Measurements from ENCODE around the gene HNRNPM.
A peak's percentile ranks its signal among the peaks of the same experiment; 100 is the strongest.
"Not testable (repeated sequence)": the region's sequence is repeated elsewhere in the genome, so short reads cannot be mapped to it uniquely, and the experiment has no call there.

The HNRNPM gene

GRCh38 chr19:8425331-8425730, 19.4 kb upstream of the HNRNPM start:
- not testable (repeated sequence) for DNase-seq

- DNase-seq = no peak
Measured at GRCh38 chr19:8426283-8426682, 18.5 kb upstream of the HNRNPM start.

GRCh38 chr19:8429044-8429443, 15.7 kb upstream of the HNRNPM start:
- DNase-seq = no peak

GRCh38 chr19:8429826-8430225, 14.9 kb upstream of the HNRNPM start:
- no peak for DNase-seq

GRCh38 chr19:8430650-8431049, 14.1 kb upstream of the HNRNPM start:
- DNase-seq = no peak

- no peak for DNase-seq
Measured at GRCh38 chr19:8438236-8438635, 6.5 kb upstream of the HNRNPM start.

GRCh38 chr19:8441725-8442544, 2.8 kb upstream of the HNRNPM start:
- no peak for DNase-seq

- not testable (repeated sequence) for DNase-seq
Measured at GRCh38 chr19:8444140-8444676, 567 bp upstream of the HNRNPM start.

- DNase-seq = peak; percentile 49
Measured at GRCh38 chr19:8445488-8446001, 770 bp downstream of the HNRNPM start.

GRCh38 chr19:8446061-8446709, 1.4 kb downstream of the HNRNPM start:
- no peak for DNase-seq

- DNase-seq = no peak
Measured at GRCh38 chr19:8449830-8450229, 5.1 kb downstream of the HNRNPM start.

- DNase-seq = no peak
Measured at GRCh38 chr19:8451377-8451776, 6.6 kb downstream of the HNRNPM start.

GRCh38 chr19:8451885-8452284, 7.1 kb downstream of the HNRNPM start:
- DNase-seq = no peak

GRCh38 chr19:8452446-8453123, 7.8 kb downstream of the HNRNPM start:
- no peak for DNase-seq

GRCh38 chr19:8453616-8454015, 8.8 kb downstream of the HNRNPM start:
- no peak for DNase-seq

GRCh38 chr19:8454218-8454617, 9.4 kb downstream of the HNRNPM start:
- DNase-seq = no peak

- no peak for DNase-seq
Measured at GRCh38 chr19:8455018-8455417, 10.2 kb downstream of the HNRNPM start.

- no peak for DNase-seq
Measured at GRCh38 chr19:8456064-8456463, 11.3 kb downstream of the HNRNPM start.

GRCh38 chr19:8457209-8457608, 12.4 kb downstream of the HNRNPM start:
- no peak for DNase-seq

- no peak for DNase-seq
Measured at GRCh38 chr19:8457827-8458226, 13.1 kb downstream of the HNRNPM start.

GRCh38 chr19:8458380-8458779, 13.6 kb downstream of the HNRNPM start:
- no peak for DNase-seq

GRCh38 chr19:8459095-8459494, 14.3 kb downstream of the HNRNPM start:
- no peak for DNase-seq

GRCh38 chr19:8459520-8460270, 14.9 kb downstream of the HNRNPM start:
- DNase-seq = no peak

Data from CD4-positive, alpha-beta T cell treated with Interleukin-21 for 1 hour (primary cell).